RWPE2 (cell line): ENCODE results near the gene PGAP2.
"Not testable (repeated sequence)": the region's sequence is repeated elsewhere in the genome, so short reads cannot be mapped to it uniquely, and the experiment has no call there.

Source experiments
- ATAC-seq: fragments of 200-7000 bp; cut with Tn5 transposase; 3 replicates; pipeline ENCODE4 v1.9.1; 2021; ENCODE audit warnings: low read depth
- DNase-seq: peaks from one replicate; pipeline ENCODE4 v3.0.0-alpha.2; 2020; ENCODE audit warnings: low spot score
- H3K27ac ChIP-seq: fragments of 450-650 bp; 2 replicates; pipeline ENCODE4 v1.5.1; 2017; ENCODE audit warnings: mild to moderate bottlenecking; ENCODE audit not compliant: poor library complexity, severe bottlenecking
- H3K27me3 ChIP-seq: fragments of 250-450 bp; sonication (Bioruptor Pico); 2 replicates; pipeline ENCODE4 v1.5.1; 2021; ENCODE audit warnings: mild to moderate bottlenecking, moderate library complexity; ENCODE audit not compliant: insufficient read depth, poor library complexity, severe bottlenecking
- H3K36me3 ChIP-seq: fragments of 250-450 bp; sonication (Bioruptor Pico); 2 replicates; pipeline ENCODE4 v1.5.1; 2020; ENCODE audit warnings: low read depth, mild to moderate bottlenecking, moderate library complexity
- H3K4me1 ChIP-seq: fragments of 250-450 bp; sonication (Bioruptor Pico); 2 replicates; pipeline ENCODE4 v1.5.1; 2021; ENCODE audit warnings: mild to moderate bottlenecking, moderate library complexity; ENCODE audit not compliant: insufficient read depth, poor library complexity, severe bottlenecking
- H3K4me3 ChIP-seq: fragments of 250-450 bp; sonication (Bioruptor Pico); 2 replicates; pipeline ENCODE4 v1.5.1; 2021; ENCODE audit warnings: mild to moderate bottlenecking, moderate library complexity; ENCODE audit not compliant: severe bottlenecking
- H3K9me3 ChIP-seq: fragments of 250-450 bp; sonication (Bioruptor Pico); 2 replicates; pipeline ENCODE4 v1.5.1; 2021; ENCODE audit warnings: mild to moderate bottlenecking, moderate library complexity; ENCODE audit not compliant: severe bottlenecking
- CTCF ChIP-seq: fragments of 450-650 bp; IDR thresholded peaks from one replicate; pipeline ENCODE4 v1.5.1; 2017; ENCODE audit warnings: mild to moderate bottlenecking, moderate library complexity; ENCODE audit not compliant: poor library complexity, severe bottlenecking

PGAP2 gene

GRCh38 chr11:3807909-3808860 is at the start of gene PGAP2:
Gene PGAP2, plus strand, starts transcription at chr11:3808560. Its CDS starts 2,700 bp downstream, at chr11:3811260.
- ATAC-seq, result peak; percentile 60
- Histone ChIP-seq H3K27me3 (no peaks in the 10 kb centered on the region), H3K4me1 (peaks cover 11% of the 10 kb centered on the region), H3K9me3 (no peaks in the 10 kb centered on the region), H3K4me3 (peak within 1 kb of the TSS; percentile 64), H3K36me3 (no peaks in the 10 kb centered on the region), H3K27ac (peak within 1 kb of the TSS; percentile 28)
- peak; percentile 52 for TF ChIP-seq CTCF
- DNase-seq, result no peak

- no peak for DNase-seq
Measured at GRCh38 chr11:3764266-3764665, 44.1 kb upstream of the PGAP2 start.

DNA sequence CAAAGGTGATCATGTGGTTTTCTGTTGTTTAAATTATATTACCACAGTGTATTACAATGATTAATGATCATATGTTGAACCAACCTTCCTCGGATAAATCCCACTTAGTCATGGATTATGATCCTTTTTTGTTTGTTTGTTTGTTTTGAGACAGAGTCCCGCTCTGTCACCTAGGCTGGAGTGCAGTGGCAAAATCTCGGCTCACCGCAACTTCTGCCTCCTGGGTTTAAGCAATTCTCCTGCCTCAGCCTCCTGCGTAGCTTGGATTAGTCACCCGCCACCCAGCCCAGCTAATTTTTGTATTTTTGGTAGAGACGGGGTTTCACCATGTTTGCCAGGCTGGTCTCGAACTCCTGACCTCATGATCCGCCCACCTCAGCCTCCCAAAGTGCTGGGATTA is 41.5 kb upstream of the PGAP2 start:
- not testable (repeated sequence) for H3K4me3 ChIP-seq, H3K4me1 ChIP-seq, DNase-seq, ATAC-seq, H3K27me3 ChIP-seq, H3K9me3 ChIP-seq, H3K27ac ChIP-seq
- H3K36me3 ChIP-seq, result peaks cover 95% of the 10 kb centered on the region

More at GRCh38 chr11:3764266-3764665, 44.1 kb upstream of the PGAP2 start:
- H3K27ac ChIP-seq, result no peak overlapping the region
- no peaks in the 10 kb centered on the region for H3K4me1 ChIP-seq
- no peak overlapping the region for H3K4me3 ChIP-seq
- no peaks in the 10 kb centered on the region for H3K9me3 ChIP-seq
- H3K36me3 ChIP-seq, result peaks cover 99% of the 10 kb centered on the region
- no peak for TF ChIP-seq CTCF
- ATAC-seq, result no peak
- H3K27me3 ChIP-seq, result no peaks in the 10 kb centered on the region

GRCh38 chr11:3767536-3767935 is 40.8 kb upstream of the PGAP2 start:
- H3K27me3 ChIP-seq, result no peaks in the 10 kb centered on the region
- no peak overlapping the region for H3K27ac ChIP-seq
- no peaks in the 10 kb centered on the region for H3K4me1 ChIP-seq
- no peak overlapping the region for H3K4me3 ChIP-seq
- no peak for TF ChIP-seq CTCF
- no peak for ATAC-seq
- DNase-seq, result no peak
- H3K9me3 ChIP-seq, result no peaks in the 10 kb centered on the region
- H3K36me3 ChIP-seq, result peaks cover 96% of the 10 kb centered on the region

GRCh38 chr11:3773180-3773579 is 35.2 kb upstream of the PGAP2 start:
- no peak overlapping the region for H3K4me3 ChIP-seq
- no peaks in the 10 kb centered on the region for H3K27me3 ChIP-seq
- ATAC-seq (no peak), DNase-seq (no peak)
- peaks cover 93% of the 10 kb centered on the region for H3K36me3 ChIP-seq
- peak; percentile 18 for TF ChIP-seq CTCF
- no peaks in the 10 kb centered on the region for H3K9me3 ChIP-seq
- H3K27ac ChIP-seq, result no peak overlapping the region
- H3K4me1 ChIP-seq, result no peaks in the 10 kb centered on the region
